ENCODE data around the gene IFNA5.

IFNA5 gene

DNA sequence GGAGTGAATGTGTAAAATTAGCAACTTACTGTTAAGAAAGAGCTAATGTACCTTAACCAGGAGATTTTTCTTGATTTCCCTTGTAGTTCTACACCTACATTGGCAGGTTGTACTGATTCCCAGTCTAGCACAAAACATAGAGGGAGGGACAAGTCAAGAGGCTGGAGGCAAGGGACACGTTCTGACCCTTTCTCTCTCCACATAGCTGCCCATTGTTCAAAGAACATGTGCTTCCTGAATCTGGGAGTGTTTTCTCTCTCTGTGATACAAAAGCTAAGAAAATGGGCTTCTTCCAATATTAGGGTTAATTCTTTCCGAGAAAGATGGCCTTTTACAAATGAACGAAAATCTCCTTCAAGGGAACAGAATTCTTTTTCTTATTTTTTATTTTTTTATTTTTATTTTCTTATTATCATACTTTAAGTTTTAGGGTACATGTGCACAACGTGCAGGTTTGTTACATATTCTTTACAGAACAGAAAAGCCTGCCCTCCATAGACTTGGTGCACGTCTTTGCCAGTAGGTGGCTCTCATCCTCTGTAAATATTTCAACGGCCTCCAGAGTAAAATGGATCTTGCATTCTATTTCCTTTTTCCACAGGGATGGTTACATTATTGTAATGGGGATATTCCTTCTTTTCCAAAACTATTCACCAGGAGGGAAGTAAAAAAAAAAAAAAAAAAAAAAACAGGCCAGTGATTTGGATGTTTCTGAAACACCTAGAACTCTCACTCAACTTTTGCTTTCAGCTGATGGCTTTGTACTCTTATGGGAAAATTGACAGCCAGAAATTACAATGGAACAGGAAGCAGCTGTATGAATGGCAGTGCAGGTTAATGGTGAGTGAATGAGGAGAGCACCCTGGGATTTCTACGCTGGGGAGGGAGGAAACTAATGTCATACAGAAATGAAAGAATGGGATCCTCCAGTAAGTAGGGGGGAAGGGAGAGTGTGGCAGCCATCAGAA is 13.1 kb upstream of the IFNA5 start:
- H3K4me3 ChIP-seq (ENCODE audit: low read length) = no peak overlapping the region
- TF ChIP-seq CTCF (IDR thresholded peaks at IDR 0.05; ENCODE audit: insufficient read depth, low read depth, low read length, missing control alignments) = peak; percentile 71
- DNase-seq (ENCODE audit: low read depth) = peak; percentile 54

DNA sequence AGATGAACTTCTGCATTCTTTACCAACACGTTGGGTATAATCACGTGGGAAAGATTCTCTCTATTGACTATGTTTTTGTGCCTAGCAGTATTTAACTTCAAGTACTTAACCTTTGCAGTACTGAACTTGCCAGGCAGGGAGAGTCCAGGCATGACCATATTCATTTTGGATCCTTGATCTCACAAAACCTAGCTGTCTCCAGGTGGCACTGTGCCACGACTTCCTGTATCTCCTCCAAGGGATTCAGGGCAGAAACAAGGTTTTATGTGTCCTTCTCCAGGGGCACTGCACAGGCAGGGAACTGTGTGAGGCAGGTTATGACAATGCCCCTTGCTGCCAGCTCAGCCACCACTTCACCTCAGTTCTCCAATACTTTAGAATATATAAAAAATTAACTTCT is 11.7 kb upstream of the IFNA5 start:
- DNase-seq (ENCODE audit: low read depth) = peak; percentile 33
- TF ChIP-seq CTCF (IDR thresholded peaks at IDR 0.05; ENCODE audit: insufficient read depth, low read depth, low read length, missing control alignments) = no peak

DNA sequence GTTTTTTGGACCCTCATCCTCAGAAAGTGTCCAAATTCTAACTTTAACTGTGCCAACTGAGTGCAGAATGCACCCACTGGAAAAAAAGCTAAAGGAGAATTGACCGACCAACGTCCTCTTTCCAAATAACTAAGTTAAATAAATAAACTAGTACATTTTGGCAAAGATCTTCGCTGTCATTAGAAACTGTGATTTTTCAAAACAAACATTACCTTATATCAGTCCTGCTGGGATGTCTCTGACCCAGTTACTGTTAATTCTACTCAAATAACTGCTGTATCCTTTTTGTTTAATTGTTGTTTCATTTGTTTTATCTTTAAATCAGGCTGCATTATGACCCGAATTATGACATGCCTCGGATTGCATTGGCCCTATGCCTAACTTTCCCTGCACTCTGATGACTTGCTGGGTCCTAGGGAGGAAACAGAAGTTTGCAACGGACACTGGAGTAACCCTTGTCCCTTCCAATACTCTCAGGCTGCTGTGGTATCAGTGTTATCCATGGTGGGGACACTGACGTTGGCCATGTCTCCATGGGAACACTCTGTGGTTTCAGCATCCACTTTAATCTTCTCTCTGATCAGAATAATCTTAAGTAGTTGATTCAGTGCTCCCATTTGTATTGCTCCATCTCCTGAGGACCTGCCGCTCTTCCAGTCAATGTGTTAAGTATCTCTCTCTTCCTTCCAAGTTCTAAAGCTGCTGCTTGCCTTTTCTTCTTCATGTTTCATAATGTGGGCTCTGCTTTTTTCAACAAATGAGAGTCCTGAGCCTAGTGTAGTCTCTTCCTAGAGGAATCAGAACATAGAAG is 11.1 kb upstream of the IFNA5 start:
- no peak for TF ChIP-seq CTCF (IDR thresholded peaks at IDR 0.05; ENCODE audit: insufficient read depth, low read depth, low read length, missing control alignments)
- no peak overlapping the region for H3K4me3 ChIP-seq (ENCODE audit: low read length)
- no peak for DNase-seq (ENCODE audit: low read depth)

More for the DNA sequence above, 11.7 kb upstream of the IFNA5 start:
- no peak overlapping the region for H3K4me3 ChIP-seq (ENCODE audit: low read length)

- no peak for DNase-seq (ENCODE audit: low read depth)
- TF ChIP-seq CTCF (IDR thresholded peaks at IDR 0.05; ENCODE audit: insufficient read depth, low read depth, low read length, missing control alignments) = no peak
- H3K4me3 ChIP-seq (ENCODE audit: low read length) = no peak overlapping the region
Measured at GRCh38 chr9:21314152-21314551, 9.0 kb upstream of the IFNA5 start.

DNA sequence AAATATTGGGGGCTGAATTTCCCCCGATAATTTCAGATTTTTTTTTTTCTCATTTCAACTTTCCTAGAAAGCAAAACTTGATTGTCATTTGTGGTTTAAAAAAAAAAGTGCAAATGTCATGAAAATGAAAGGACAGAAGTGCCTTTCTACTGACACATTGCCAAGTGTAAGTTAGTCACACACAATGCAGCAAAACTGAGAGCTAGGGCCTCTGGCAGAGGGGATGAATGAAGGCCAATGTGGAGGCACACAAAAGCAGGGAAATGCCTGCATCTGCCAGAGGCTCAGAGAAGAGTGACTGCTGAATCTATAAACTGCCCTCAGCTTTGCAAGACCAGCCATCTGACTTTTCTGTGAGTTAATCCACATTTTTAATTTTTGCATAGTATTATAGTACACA is 6.8 kb upstream of the IFNA5 start:
- no peak for TF ChIP-seq CTCF (IDR thresholded peaks at IDR 0.05; ENCODE audit: insufficient read depth, low read depth, low read length, missing control alignments)
- no peak overlapping the region for H3K4me3 ChIP-seq (ENCODE audit: low read length)
- DNase-seq (ENCODE audit: low read depth) = no peak

DNA sequence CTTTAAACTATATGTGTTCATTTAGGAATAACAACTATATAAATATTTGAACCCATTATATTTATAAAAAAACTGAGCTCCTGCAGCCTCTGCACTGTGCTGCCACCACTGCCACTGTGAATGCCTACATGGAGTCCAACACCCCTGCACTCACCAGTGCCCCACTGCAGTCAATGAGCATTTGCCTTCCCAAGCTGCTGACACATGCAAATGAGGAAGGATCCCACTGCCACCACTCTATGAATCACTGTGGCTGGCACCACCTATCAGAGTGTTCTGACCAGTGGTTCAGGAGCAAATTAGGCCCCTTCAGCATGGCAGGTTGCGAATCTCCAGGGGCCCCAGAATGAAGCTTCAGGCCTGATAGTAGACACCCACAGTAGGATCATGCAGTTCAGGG is 9.1 kb downstream of the IFNA5 start:
- DNase-seq (ENCODE audit: low read depth) = no peak
- TF ChIP-seq CTCF (IDR thresholded peaks at IDR 0.05; ENCODE audit: insufficient read depth, low read depth, low read length, missing control alignments) = no peak
- H3K4me3 ChIP-seq (ENCODE audit: low read length) = no peak overlapping the region
